ENCODE results near the gene STEAP1B.

Gene STEAP1B

GRCh38 chr7:22397981-22398380 lies 102.0 kb downstream of the STEAP1B start:
- DNase-seq = no peak

GRCh38 chr7:22395222-22395621 lies 104.8 kb downstream of the STEAP1B start:
- DNase-seq = no peak

GRCh38 chr7:22394739-22395138 lies 105.2 kb downstream of the STEAP1B start:
- no peak for DNase-seq

GRCh38 chr7:22393913-22394729 lies 105.9 kb downstream of the STEAP1B start:
- no peak for DNase-seq

GRCh38 chr7:22390516-22390915 lies 109.5 kb downstream of the STEAP1B start:
- no peak for DNase-seq

- no peak for DNase-seq
Measured at GRCh38 chr7:22389892-22390291, 110.1 kb downstream of the STEAP1B start.

GRCh38 chr7:22387583-22387982 lies 112.4 kb downstream of the STEAP1B start:
- DNase-seq = no peak

- no peak for DNase-seq
Measured at GRCh38 chr7:22386865-22387264, 113.1 kb downstream of the STEAP1B start.

- no peak for DNase-seq
Measured at GRCh38 chr7:22386206-22386858, 113.7 kb downstream of the STEAP1B start.

GRCh38 chr7:22385326-22385725 lies 114.7 kb downstream of the STEAP1B start:
- no peak for DNase-seq

GRCh38 chr7:22380333-22380732 lies 119.7 kb downstream of the STEAP1B start:
- no peak for DNase-seq

- no peak for DNase-seq
Measured at GRCh38 chr7:22378199-22378980, 121.6 kb downstream of the STEAP1B start.

GRCh38 chr7:22377703-22378102 lies 122.3 kb downstream of the STEAP1B start:
- no peak for DNase-seq

GRCh38 chr7:22375359-22376048 lies 124.5 kb downstream of the STEAP1B start:
- no peak for DNase-seq

- no peak for DNase-seq
Measured at GRCh38 chr7:22373911-22374310, 126.1 kb downstream of the STEAP1B start.

GRCh38 chr7:22373388-22373787 lies 126.6 kb downstream of the STEAP1B start:
- DNase-seq = no peak

- DNase-seq = no peak
Measured at GRCh38 chr7:22372863-22373262, 127.1 kb downstream of the STEAP1B start.

- no peak for DNase-seq
Measured at GRCh38 chr7:22371878-22372277, 128.1 kb downstream of the STEAP1B start.
